ENCODE results near the gene UGT1A9. TPM values are rescaled to one million over a fixed set of nuclear protein-coding genes. Genes with fewer than 3 reads are reported as not detected.

UGT1A9 gene
- total and polyA plus RNA-seq, 7 donors: not detected

DNA sequence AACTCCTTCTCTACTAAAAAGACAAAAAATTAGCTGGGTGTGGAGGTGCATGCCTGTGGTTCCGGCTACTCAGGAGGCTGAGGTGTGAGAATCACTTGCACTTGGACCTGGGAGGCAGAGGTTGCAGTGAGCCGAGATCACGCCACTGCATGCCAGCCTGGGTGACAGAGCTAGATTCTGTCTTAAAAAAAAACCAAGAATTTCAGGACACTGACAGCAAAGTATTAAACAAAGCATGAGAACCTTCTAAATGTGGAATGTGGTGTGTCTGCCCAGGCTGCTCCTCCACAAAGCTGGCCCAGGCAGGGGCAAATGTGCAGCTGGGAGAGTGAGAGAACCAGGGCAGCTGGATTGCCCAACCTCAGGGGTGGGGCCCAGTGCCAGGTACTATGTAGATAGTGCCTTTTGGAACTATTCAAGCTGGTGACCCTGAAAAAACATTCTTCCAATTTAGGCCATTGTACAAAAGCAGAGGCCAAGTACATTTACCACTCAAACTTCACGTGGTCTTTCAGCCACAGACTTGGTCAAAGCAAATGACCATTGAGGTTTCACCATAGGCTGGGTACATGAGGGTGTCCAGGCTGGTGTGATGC, 34.3 kb downstream of the UGT1A9 start:
- DNase-seq (peak in 1 of 2 donors; percentile 16), ATAC-seq (peak in 3 of 4 donors; percentile 33 to 40 (median 36))
- no peak overlapping the region for H3K27ac ChIP-seq
- H3K36me3 ChIP-seq (ENCODE audit: insufficient read depth in 1 of 2, low read depth in 1 of 2): no peaks in the 10 kb centered on the region
- peaks cover 0 to 4% (median 0%) of the 10 kb centered on the region in 3 donors for H3K27me3 ChIP-seq (ENCODE audit: insufficient read depth in 3 of 3, low read length in 2 of 3)
- intact Hi-C loops (cut with DNase I): no loop called here
- no peaks in the 10 kb centered on the region for H3K4me1 ChIP-seq
- H3K4me3 ChIP-seq: no peak overlapping the region
- WGBS, 3 donors: 18 to 44% (median 22%) methylated on average over 4 of the region's 4 CpGs
- TF ChIP-seq, protein P1, sequence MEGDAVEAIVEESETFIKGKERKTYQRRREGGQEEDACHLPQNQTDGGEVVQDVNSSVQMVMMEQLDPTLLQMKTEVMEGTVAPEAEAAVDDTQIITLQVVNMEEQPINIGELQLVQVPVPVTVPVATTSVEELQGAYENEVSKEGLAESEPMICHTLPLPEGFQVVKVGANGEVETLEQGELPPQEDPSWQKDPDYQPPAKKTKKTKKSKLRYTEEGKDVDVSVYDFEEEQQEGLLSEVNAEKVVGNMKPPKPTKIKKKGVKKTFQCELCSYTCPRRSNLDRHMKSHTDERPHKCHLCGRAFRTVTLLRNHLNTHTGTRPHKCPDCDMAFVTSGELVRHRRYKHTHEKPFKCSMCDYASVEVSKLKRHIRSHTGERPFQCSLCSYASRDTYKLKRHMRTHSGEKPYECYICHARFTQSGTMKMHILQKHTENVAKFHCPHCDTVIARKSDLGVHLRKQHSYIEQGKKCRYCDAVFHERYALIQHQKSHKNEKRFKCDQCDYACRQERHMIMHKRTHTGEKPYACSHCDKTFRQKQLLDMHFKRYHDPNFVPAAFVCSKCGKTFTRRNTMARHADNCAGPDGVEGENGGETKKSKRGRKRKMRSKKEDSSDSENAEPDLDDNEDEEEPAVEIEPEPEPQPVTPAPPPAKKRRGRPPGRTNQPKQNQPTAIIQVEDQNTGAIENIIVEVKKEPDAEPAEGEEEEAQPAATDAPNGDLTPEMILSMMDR (IDR thresholded peaks at IDR 0.05): no peak
- peaks cover 2% of the 10 kb centered on the region for H3K9me3 ChIP-seq

DNA sequence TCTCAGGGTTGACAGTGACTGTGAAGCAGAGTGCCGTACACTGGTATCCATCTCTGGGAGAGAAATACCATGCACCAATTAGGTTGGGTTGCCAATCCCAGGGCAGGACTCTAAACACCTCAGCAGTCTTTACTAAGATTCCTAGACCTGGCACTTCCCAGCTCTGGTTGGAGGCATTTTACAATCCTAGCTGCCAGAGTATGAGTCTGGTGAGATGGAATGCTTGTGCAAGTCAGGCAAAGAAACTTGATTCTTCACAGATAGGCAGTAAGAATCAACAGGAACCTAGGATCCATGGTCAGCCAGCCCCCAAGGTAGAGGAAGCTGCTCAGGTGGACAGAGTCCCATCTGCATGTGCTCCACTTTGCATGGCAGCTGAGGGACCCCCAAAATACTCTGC, 35.0 kb downstream of the UGT1A9 start:
- no peak overlapping the region for H3K4me3 ChIP-seq
- no peaks in the 10 kb centered on the region for H3K4me1 ChIP-seq
- TF ChIP-seq, protein P1 (IDR thresholded peaks at IDR 0.05): no peak
- peaks cover 2% of the 10 kb centered on the region for H3K9me3 ChIP-seq
- H3K27ac ChIP-seq: no peak overlapping the region
- intact Hi-C loops (cut with DNase I): no loop called here
- DNase-seq (no peak), ATAC-seq (no peak)
- peaks cover 0 to 4% (median 0%) of the 10 kb centered on the region in 3 donors for H3K27me3 ChIP-seq (ENCODE audit: insufficient read depth in 3 of 3, low read length in 2 of 3)
- WGBS, 3 donors: 0 to 47% (median 13%) methylated on average over 1 of the region's 1 CpG
- H3K36me3 ChIP-seq (ENCODE audit: insufficient read depth in 1 of 2, low read depth in 1 of 2): no peaks in the 10 kb centered on the region

DNA sequence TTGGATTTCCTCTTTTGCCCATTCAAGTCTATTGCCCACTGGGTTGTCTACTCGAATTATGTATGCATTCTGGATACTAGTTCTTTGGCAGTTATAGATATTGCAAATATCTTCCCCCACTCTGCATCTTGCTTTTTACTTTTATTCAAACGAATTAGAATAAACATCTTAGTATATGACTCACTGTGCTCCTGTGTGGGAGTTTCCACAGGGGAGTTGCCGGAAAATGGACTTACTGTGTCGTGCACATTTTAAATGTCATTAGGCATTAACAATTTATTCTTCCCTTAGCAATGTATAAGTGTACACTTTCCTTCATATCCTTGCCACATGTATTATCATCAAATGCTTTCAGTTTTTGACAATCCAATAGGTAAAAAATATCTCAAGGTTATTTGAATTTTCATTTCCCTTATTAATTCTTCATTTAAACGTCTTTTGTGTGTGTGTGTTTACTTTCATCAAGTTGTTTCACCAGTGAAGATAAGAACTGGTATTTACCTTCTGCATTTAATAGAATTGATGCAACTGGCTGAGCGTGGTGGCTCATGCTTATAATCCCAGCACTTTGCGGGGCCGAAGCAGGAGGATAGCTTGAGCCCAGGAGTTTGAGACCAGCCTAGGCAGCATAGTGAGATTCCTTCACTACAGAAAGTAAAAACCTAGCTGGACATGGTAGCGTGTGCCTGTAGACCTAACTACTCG, 36.4 kb downstream of the UGT1A9 start:
- Histone ChIP-seq H3K27me3 (ENCODE audit: insufficient read depth in 3 of 3, low read length in 2 of 3) (peaks cover 0 to 4% (median 0%) of the 10 kb centered on the region in 3 donors), H3K27ac (no peak overlapping the region), H3K9me3 (peaks cover 2% of the 10 kb centered on the region), H3K4me1 (no peaks in the 10 kb centered on the region), H3K4me3 (no peak overlapping the region), H3K36me3 (ENCODE audit: insufficient read depth in 1 of 2, low read depth in 1 of 2) (no peaks in the 10 kb centered on the region)
- intact Hi-C loops (cut with DNase I): no loop called here
- DNase-seq: no peak
- no peak for ATAC-seq
- WGBS, 3 donors: 77 to 85% (median 80%) methylated on average over 10 of the region's 10 CpGs
- TF ChIP-seq, protein P1 (IDR thresholded peaks at IDR 0.05): no peak

DNA sequence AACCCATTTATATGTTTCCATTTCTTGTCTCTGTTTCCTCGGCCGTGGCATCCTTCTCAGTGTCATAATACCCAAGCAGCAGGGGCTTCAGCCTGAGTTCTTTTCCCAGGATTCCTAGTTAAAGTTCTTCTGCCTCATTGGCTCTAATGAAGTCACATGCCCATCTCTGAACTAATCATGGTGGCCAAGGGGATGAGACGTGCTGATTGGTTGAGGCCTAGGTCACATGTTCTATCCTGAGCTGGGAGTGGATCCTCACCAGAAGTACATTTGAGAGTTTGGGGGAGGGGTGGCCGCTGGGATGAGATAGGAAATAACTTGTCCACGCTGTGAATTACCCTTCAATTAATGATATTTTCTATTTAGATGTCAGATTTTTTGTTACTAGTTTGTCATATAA, 37.2 kb downstream of the UGT1A9 start:
- WGBS, 3 donors: 84 to 91% (median 86%) methylated on average over 5 of the region's 5 CpGs
- Histone ChIP-seq H3K4me1 (no peaks in the 10 kb centered on the region), H3K27ac (no peak overlapping the region), H3K4me3 (no peak overlapping the region), H3K9me3 (peaks cover under 1% of the 10 kb centered on the region), H3K36me3 (ENCODE audit: insufficient read depth in 1 of 2, low read depth in 1 of 2) (no peaks in the 10 kb centered on the region), H3K27me3 (ENCODE audit: insufficient read depth in 3 of 3, low read length in 2 of 3) (peaks cover 0 to 4% (median 0%) of the 10 kb centered on the region in 3 donors)
- TF ChIP-seq, protein P1 (IDR thresholded peaks at IDR 0.05): no peak
- intact Hi-C loops (cut with DNase I): no loop called here
- DNase-seq: no peak
- ATAC-seq: no peak
